Naive thymus-derived CD4-positive, alpha-beta T cell (primary cell): ENCODE measurements around the gene NKAIN1. TPM values are rescaled to one million over a fixed set of nuclear protein-coding genes. Genes with fewer than 3 reads are reported as not detected.
"Not testable (repeated sequence)": the region's sequence is repeated elsewhere in the genome, so short reads cannot be mapped to it uniquely, and the experiment has no call there.

Source experiments
- ATAC-seq: fragments of 150-1000 bp; cut with Tn5 transposase; 2 replicates; pipeline ENCODE4 v1.10.0; 2021; ENCODE audit warnings: mild to moderate bottlenecking, moderate library complexity
- CTCF ChIA-PET: fragments of 350-600 bp; sonication (Branson Sonifier 250); formaldehyde crosslinking; loops from one replicate; lab custom pipeline; 2021; ENCODE audit warnings: antibody characterized with exemption; lab: Charles Lee
- POLR2A ChIA-PET: fragments of 350-600 bp; sonication (Branson Sonifier 250); formaldehyde crosslinking; loops from one replicate; lab custom pipeline; 2021; ENCODE audit warnings: antibody characterized with exemption, inconsistent platforms; lab: Charles Lee
- DNase-seq, 9 donors: peaks; one replicate each; pipeline versions ENCODE4 v3.0.0 to v3.0.0-alpha.2; 2020 to 2022; ENCODE audit warnings: mixed read lengths in 1 of 9
- H3K27ac ChIP-seq: one replicate; pipeline ENCODE4 v1.7.0; 2013; ENCODE audit warnings: mild to moderate bottlenecking, low read depth, low read length, moderate library complexity
- H3K27me3 ChIP-seq, 2 donors: one replicate each; pipeline ENCODE4 v1.7.0; 2013; ENCODE audit warnings: low read length in 2 of 2, mild to moderate bottlenecking in 2 of 2, moderate library complexity in 2 of 2; ENCODE audit not compliant: control insufficient read depth in 2 of 2, insufficient read depth in 2 of 2
- H3K36me3 ChIP-seq, 3 experiments: 1 replicate in 2 of 3; 2 replicates in 1 of 3; pipeline ENCODE4 v1.7.0; 2013; ENCODE audit warnings: low read length in 3 of 3, mild to moderate bottlenecking in 3 of 3, moderate library complexity in 1 of 3; ENCODE audit not compliant: insufficient read depth in 3 of 3, control insufficient read depth in 2 of 3
- H3K4me1 ChIP-seq, 2 donors: one replicate each; pipeline ENCODE4 v1.7.0; 2013; ENCODE audit warnings: low read length in 2 of 2, mild to moderate bottlenecking in 2 of 2, moderate library complexity in 1 of 2; ENCODE audit not compliant: control insufficient read depth in 2 of 2, insufficient read depth in 2 of 2
- H3K4me3 ChIP-seq: 2 replicates; pipeline ENCODE4 v1.7.0; 2013; ENCODE audit warnings: mild to moderate bottlenecking, low read length
- H3K9me3 ChIP-seq, 3 experiments: 1 replicate in 2 of 3; 2 replicates in 1 of 3; pipeline ENCODE4 v1.7.0; 2013; ENCODE audit warnings: low read length in 3 of 3; ENCODE audit not compliant: control insufficient read depth in 2 of 3
- H3K27ac Mint-ChIP-seq, 9 donors: one replicate each; pipeline ENCODE4 v1.8.0; 2020 to 2022; ENCODE audit warnings: mixed read lengths in 9 of 9, mild to moderate bottlenecking in 8 of 9, moderate library complexity in 5 of 9, inconsistent platforms in 2 of 9
- H3K27me3 Mint-ChIP-seq, 5 donors: one replicate each; pipeline ENCODE4 v1.8.0; 2021 to 2022; ENCODE audit warnings: mixed read lengths in 5 of 5, mild to moderate bottlenecking in 1 of 5
- H3K36me3 Mint-ChIP-seq, 5 donors: one replicate each; pipeline ENCODE4 v1.8.0; 2020 to 2022; ENCODE audit warnings: mixed read lengths in 5 of 5, mild to moderate bottlenecking in 3 of 5, inconsistent platforms in 1 of 5
- H3K4me1 Mint-ChIP-seq, 7 donors: one replicate each; pipeline ENCODE4 v1.8.0; 2020 to 2022; ENCODE audit warnings: mixed read lengths in 7 of 7, mild to moderate bottlenecking in 3 of 7, inconsistent platforms in 1 of 7
- H3K4me3 Mint-ChIP-seq, 10 donors: one replicate each; pipeline ENCODE4 v1.8.0; 2020 to 2022; ENCODE audit warnings: mild to moderate bottlenecking in 10 of 10, mixed read lengths in 10 of 10, moderate library complexity in 6 of 10, inconsistent platforms in 2 of 10
- H3K9me3 Mint-ChIP-seq, 11 donors: one replicate each; pipeline ENCODE4 v1.8.0; 2020 to 2022; ENCODE audit warnings: mixed read lengths in 11 of 11, mild to moderate bottlenecking in 4 of 11, inconsistent platforms in 1 of 11, moderate library complexity in 1 of 11
- intact Hi-C, 2 donors: fragments of 100-400 bp; cut with micrococcal nuclease; formaldehyde crosslinking; loops; one replicate each; pipeline ENCODE4 v1.15.1; 2023
- polyA plus RNA-seq, 2 donors: library from polyadenylated mRNA; unstranded; fragments of 300-500 nt; fragmentation: Illumina TruSeq; gene quantifications; one replicate each; pipeline ENCODE4 v1.2.3, GENCODE V29; 2021
- total RNA-seq, 6 experiments: library from RNA in 5 of 6; stranded (reverse) in 5 of 6; gene quantifications; 1 replicate in 5 of 6; 2 replicates in 1 of 6; pipeline ENCODE4 v1.2.3 and lab custom pipeline; 2021 to 2026

NKAIN1 gene
- total and polyA plus RNA-seq, 7 experiments from 2014 or later = not detected

DNA sequence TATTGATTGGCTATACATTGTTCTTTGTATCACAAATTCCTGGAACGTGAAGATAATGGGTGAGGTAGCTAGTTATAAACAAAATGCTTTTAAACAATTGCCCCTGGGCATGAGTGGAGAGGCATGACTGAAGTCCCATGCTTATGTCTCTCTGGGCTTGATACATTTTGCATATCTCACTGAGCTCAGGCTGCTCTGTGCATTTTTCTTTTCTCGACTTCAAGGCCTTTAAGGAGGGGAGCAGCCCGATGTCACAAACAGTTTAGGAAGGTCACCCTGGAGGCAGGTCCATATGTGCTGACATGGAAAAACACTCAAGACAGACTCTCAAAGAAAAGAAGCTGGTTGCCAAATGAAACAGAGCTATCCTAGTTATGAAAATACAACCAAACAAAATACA is 94.0 kb downstream of the NKAIN1 start:
- POLR2A ChIA-PET = no interaction called here
- Mint-ChIP-seq H3K36me3 (peaks cover 0 to 4% (median 0%) of the 10 kb centered on the region in 5 donors), H3K4me3 (no peak overlapping the region), H3K27ac (no peak overlapping the region), H3K27me3 (peaks cover 0 to 2% (median 0%) of the 10 kb centered on the region in 5 donors), H3K4me1 (peaks cover 0 to 5% (median 0%) of the 10 kb centered on the region in 7 donors), H3K9me3 (no peaks in the 10 kb centered on the region)
- CTCF ChIA-PET = no interaction called here
- DNase-seq = no peak
- Histone ChIP-seq H3K27me3 (no peaks in the 10 kb centered on the region), H3K4me3 (no peak overlapping the region), H3K9me3 (no peaks in the 10 kb centered on the region), H3K36me3 (no peaks in the 10 kb centered on the region), H3K4me1 (no peaks in the 10 kb centered on the region), H3K27ac (no peak overlapping the region)
- intact Hi-C loops = no loop called here
- ATAC-seq = no peak

DNA sequence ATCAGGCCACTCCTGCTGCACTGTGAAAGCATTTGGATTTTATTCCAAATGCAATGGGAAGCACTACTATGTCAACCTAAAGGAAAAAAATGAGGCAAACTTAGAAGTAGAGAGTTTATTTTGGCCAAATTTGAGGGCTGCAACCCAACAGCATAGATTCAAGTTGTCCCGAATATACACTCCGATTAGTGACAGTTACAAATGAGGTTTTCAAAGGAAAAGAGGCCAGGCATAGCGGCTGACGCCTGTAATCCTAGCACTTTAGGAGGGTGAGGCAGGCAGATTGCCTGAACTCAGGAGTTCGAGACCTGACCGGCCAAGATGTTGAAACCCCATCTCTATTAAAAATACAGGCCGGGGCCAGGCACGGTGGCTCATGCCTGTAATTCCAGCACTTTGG is 95.2 kb downstream of the NKAIN1 start:
- CTCF ChIA-PET = no interaction called here
- Histone ChIP-seq H3K4me3 (no peak overlapping the region), H3K4me1 (no peaks in the 10 kb centered on the region), H3K27me3 (no peaks in the 10 kb centered on the region), H3K9me3 (no peaks in the 10 kb centered on the region), H3K36me3 (no peaks in the 10 kb centered on the region), H3K27ac (no peak overlapping the region)
- Mint-ChIP-seq H3K4me1 (peaks cover 0 to 5% (median 0%) of the 10 kb centered on the region in 7 donors), H3K4me3 (no peak overlapping the region), H3K27ac (no peak overlapping the region), H3K9me3 (no peaks in the 10 kb centered on the region), H3K36me3 (peaks cover 0 to 4% (median 0%) of the 10 kb centered on the region in 5 donors), H3K27me3 (peaks cover 0 to 2% (median 0%) of the 10 kb centered on the region in 5 donors)
- intact Hi-C loops = no loop called here
- no peak for DNase-seq
- ATAC-seq = no peak
- POLR2A ChIA-PET = no interaction called here

DNA sequence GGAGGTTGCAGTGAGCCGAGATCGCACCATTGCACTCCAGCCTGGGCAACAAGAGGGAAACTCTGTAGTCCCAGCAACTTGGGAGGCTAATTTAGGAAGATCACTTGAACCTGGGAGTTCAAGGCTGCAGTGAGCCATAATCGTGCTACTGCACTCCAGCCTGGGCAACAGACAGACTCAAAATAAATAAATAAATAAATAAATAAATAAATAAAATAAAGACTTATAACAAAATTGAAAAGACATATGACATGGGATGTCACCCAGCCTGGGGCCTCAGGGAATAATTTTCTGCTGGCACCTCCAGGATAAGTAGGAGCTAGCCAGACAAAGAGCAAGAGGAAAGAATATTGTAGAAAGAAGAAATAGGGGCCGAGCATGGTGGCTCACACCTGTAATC is 96.2 kb downstream of the NKAIN1 start:
- ChIA-PET CTCF (no interaction called here), POLR2A (interaction anchor here (0.6 kb wide), 1 partner anchor 34 kb away, joined by 5 read pairs; no protein-coding TSS in a partner anchor)
- Mint-ChIP-seq H3K36me3 (peaks cover 0 to 4% (median 0%) of the 10 kb centered on the region in 5 donors), H3K4me1 (peaks cover 0 to 5% (median 0%) of the 10 kb centered on the region in 7 donors), H3K27me3 (peaks cover 0 to 2% (median 0%) of the 10 kb centered on the region in 5 donors), H3K9me3 (no peaks in the 10 kb centered on the region), H3K27ac (no peak overlapping the region), H3K4me3 (no peak overlapping the region)
- DNase-seq (no peak), ATAC-seq (no peak)
- Histone ChIP-seq H3K36me3 (no peaks in the 10 kb centered on the region), H3K27ac (no peak overlapping the region), H3K4me3 (no peak overlapping the region), H3K9me3 (no peaks in the 10 kb centered on the region), H3K27me3 (no peaks in the 10 kb centered on the region), H3K4me1 (no peaks in the 10 kb centered on the region)
- intact Hi-C loops = no loop called here

DNA sequence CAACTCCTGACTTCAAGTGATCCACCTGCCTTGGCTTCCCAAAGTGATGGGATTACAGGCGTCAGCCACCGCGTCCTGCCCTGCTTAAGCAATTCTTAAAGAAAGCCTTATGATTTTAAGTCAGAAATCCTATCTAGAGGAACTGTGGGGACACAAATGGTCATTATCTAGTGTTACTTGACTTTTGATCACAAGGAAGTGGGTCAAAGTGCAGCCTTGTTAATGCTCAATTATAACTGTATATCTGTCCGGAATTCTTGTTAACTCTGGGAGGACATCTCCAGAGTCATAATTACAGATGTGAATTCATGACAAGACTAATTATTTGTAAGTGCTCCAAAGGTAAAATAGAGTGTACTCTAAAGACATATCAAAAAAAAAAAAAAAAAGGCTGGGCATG is 97.3 kb downstream of the NKAIN1 start:
- ChIA-PET CTCF (no interaction called here), POLR2A (no interaction called here)
- H3K4me3 ChIP-seq = no peak overlapping the region
- Mint-ChIP-seq H3K4me1 (peaks cover 0 to 5% (median 0%) of the 10 kb centered on the region in 7 donors), H3K27me3 (no peaks in the 10 kb centered on the region), H3K27ac (no peak overlapping the region), H3K36me3 (peaks cover 0 to 4% (median 0%) of the 10 kb centered on the region in 5 donors), H3K9me3 (peaks cover 0 to 2% (median 0%) of the 10 kb centered on the region in 11 donors), H3K4me3 (no peak overlapping the region)
- DNase-seq (no peak), ATAC-seq (no peak)
- no peaks in the 10 kb centered on the region for H3K27me3 ChIP-seq
- no peaks in the 10 kb centered on the region for H3K9me3 ChIP-seq
- H3K36me3 ChIP-seq = no peaks in the 10 kb centered on the region
- no peaks in the 10 kb centered on the region for H3K4me1 ChIP-seq
- intact Hi-C loops = no loop called here
- no peak overlapping the region for H3K27ac ChIP-seq

DNA sequence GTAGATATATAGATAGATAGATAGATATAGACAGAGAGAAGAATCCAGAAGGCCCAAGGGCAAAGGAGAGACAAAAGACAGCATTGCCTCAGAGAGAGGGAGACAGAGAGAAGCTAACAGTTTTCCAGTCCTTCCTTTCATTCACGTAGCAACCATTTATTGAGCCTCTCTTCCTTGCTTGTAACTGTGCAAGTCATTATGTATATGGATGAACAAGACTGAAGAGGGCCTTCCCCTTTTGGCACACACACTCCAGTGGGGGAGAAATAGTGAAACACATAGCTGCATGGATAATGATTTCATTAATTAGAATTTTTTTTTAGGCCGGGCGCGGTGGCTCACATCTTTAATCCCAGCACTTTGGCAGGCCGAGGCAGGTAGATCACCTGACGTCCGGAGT is 99.4 kb downstream of the NKAIN1 start:
- no peaks in the 10 kb centered on the region for H3K27me3 ChIP-seq
- no peak overlapping the region for H3K4me3 ChIP-seq
- no peaks in the 10 kb centered on the region for H3K27me3 Mint-ChIP-seq
- intact Hi-C loops = no loop called here
- H3K27ac ChIP-seq = no peak overlapping the region
- ATAC-seq = no peak
- H3K4me1 ChIP-seq = no peaks in the 10 kb centered on the region
- H3K9me3 ChIP-seq = no peaks in the 10 kb centered on the region
- H3K4me3 Mint-ChIP-seq = no peak overlapping the region
- ChIA-PET POLR2A (no interaction called here), CTCF (no interaction called here)
- no peaks in the 10 kb centered on the region for H3K36me3 ChIP-seq
- H3K4me1 Mint-ChIP-seq = peaks cover 0 to 5% (median 0%) of the 10 kb centered on the region in 7 donors
- peaks cover 0 to 4% (median 0%) of the 10 kb centered on the region in 5 donors for H3K36me3 Mint-ChIP-seq
- no peak for DNase-seq
- peaks cover 0 to 6% (median 0%) of the 10 kb centered on the region in 11 donors for H3K9me3 Mint-ChIP-seq
- H3K27ac Mint-ChIP-seq = no peak overlapping the region

DNA sequence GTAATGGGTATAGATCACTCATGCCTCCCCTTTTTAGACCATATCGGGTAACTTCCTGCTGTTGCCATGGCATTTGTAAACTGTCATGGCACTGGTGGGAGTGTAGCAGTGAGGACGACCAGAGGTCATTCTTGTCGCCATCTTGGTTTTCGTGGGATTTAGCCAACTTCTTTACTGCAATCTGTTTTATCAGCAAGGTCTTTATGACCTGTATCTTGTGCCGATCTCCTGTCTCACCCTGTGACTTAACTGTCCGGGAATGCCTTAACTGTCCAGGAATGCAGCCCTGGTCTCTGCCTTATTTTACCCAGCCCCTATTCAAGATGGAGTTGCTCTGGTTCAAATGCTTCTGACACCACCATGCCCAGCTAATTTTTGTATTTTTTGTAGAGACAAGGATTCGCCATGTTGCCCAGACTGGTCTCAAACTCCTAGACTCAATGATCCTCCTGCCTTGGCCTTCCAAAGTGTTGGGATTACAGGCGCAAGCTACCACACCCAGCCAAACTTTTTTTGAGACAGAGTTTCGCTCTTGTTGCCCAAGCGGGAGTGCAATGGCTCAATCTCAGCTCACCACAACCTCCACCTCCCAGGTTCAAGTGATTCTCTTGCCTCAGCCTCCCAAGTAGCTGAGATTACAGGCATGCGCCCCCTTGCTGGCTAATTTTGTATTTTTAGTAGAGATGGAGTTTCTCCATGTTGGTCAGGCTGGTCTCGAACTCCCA is 100.7 kb downstream of the NKAIN1 start:
- H3K4me1 Mint-ChIP-seq, H3K27me3 Mint-ChIP-seq, H3K4me3 ChIP-seq, H3K9me3 Mint-ChIP-seq, H3K27me3 ChIP-seq, H3K36me3 Mint-ChIP-seq, H3K36me3 ChIP-seq, DNase-seq, H3K27ac Mint-ChIP-seq, POLR2A ChIA-PET, H3K4me1 ChIP-seq, H3K4me3 Mint-ChIP-seq, intact Hi-C loops, ATAC-seq, H3K9me3 ChIP-seq, H3K27ac ChIP-seq: not testable (repeated sequence)
- CTCF ChIA-PET = interaction anchor here (0.7 kb wide), 1 partner anchor 14 kb away, joined by 5 read pairs; no protein-coding TSS in a partner anchor

DNA sequence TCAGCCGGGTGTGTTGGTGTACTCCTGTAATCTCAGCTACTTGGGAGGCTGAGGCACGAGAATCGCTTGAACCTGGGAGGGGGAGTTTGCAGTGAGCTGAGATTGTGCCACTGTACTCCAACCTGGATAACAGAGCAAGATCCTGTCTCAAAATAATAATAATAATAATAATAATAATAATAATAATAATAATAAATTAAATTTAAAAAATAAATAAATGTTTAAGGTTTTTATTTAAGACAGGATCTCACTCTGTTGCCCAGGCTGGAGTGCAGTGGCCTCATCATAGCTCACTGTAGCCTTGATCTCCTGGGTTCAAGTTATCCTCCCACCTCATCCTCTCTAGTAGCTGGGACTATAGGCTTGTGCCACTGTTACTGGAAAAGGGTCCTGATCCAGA is 101.8 kb downstream of the NKAIN1 start:
- DNase-seq, H3K36me3 Mint-ChIP-seq, H3K9me3 Mint-ChIP-seq, POLR2A ChIA-PET, H3K27me3 Mint-ChIP-seq, H3K27ac ChIP-seq, H3K27ac Mint-ChIP-seq, H3K4me1 Mint-ChIP-seq, H3K27me3 ChIP-seq, ATAC-seq, H3K4me3 ChIP-seq, CTCF ChIA-PET, H3K9me3 ChIP-seq, intact Hi-C loops, H3K4me1 ChIP-seq, H3K4me3 Mint-ChIP-seq, H3K36me3 ChIP-seq: not testable (repeated sequence)
